ENCODE results near the gene ADK. TPM values are rescaled to one million over a fixed set of nuclear protein-coding genes. Genes with fewer than 3 reads are reported as not detected.

Gene ADK
- total and polyA plus RNA-seq, 5 donors from 2014 or later: 33.3 to 83.0 (median 63.7) TPM

DNA sequence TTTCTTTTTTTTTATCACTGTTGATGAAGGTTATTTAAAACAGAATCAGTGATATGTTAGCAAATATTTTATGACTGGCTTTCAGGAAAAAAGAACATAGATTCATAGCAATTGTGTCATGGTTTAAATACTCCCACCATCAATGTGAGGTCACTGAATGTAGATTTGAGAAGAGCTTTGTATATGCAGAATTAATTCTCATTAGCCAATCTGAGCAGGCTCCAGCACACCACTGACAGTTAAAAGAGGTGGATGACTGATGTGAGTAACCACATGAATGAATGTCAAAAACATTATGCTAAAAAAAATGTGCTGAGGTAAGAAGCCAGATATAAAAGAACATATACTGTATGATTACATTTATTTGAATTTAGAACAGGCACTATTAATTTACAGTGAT lies 500.5 kb downstream of the ADK start:
- Mint-ChIP-seq H3K36me3 (peaks cover 17% of the 10 kb centered on the region), H3K9me3 (peaks cover 0 to 1% (median 0%) of the 10 kb centered on the region in 7 donors), H3K27ac (no peak overlapping the region), H3K27me3 (no peaks in the 10 kb centered on the region), H3K4me3 (no peak overlapping the region), H3K4me1 (peaks cover 0 to 12% (median 4%) of the 10 kb centered on the region in 4 donors)
- Histone ChIP-seq H3K4me1 (ENCODE audit: control insufficient read depth, insufficient read depth, low read length, poor library complexity, severe bottlenecking) (no peaks in the 10 kb centered on the region), H3K27me3 (ENCODE audit: control insufficient read depth, insufficient read depth, low read length) (no peaks in the 10 kb centered on the region), H3K27ac (ENCODE audit: insufficient read depth, low read length, poor library complexity, severe bottlenecking) (no peak overlapping the region), H3K36me3 (ENCODE audit: control insufficient read depth, insufficient read depth, low read length) (no peaks in the 10 kb centered on the region), H3K9me3 (ENCODE audit: control insufficient read depth in 2 of 2, low read length in 2 of 2) (no peaks in the 10 kb centered on the region), H3K4me3 (ENCODE audit: low read depth, low read length) (no peak overlapping the region)
- DNase-seq (peak in 1 of 3 donors; percentile 12), ATAC-seq (ENCODE audit: low read depth in 2 of 2) (peak in 1 of 2 donors; percentile 34)

DNA sequence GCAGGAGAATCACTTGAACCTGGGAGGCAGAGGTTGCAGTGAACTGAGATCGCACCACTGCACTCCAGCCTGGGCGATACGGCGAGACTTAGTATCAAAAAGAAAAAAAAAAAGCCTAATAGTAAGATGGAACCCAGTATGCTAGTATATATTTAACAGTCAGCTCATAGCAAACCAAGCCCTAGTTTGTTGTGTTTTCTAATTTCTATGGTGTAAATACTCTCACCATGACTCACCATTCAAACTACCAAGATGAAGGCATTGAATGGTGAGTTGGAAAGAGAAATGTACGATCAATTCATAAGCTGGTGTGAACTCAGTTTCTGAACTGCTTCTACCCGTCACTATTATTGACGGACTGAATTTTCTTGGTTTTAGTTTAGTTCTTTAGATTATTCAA lies 501.6 kb downstream of the ADK start:
- no peaks in the 10 kb centered on the region for H3K27me3 ChIP-seq (ENCODE audit: control insufficient read depth, insufficient read depth, low read length)
- Mint-ChIP-seq H3K27me3 (no peaks in the 10 kb centered on the region), H3K36me3 (peaks cover 19% of the 10 kb centered on the region), H3K9me3 (peaks cover 0 to 1% (median 0%) of the 10 kb centered on the region in 7 donors), H3K27ac (no peak overlapping the region), H3K4me3 (no peak overlapping the region), H3K4me1 (peaks cover 0 to 12% (median 4%) of the 10 kb centered on the region in 4 donors)
- H3K4me1 ChIP-seq (ENCODE audit: control insufficient read depth, insufficient read depth, low read length, poor library complexity, severe bottlenecking): no peaks in the 10 kb centered on the region
- H3K4me3 ChIP-seq (ENCODE audit: low read depth, low read length): no peak overlapping the region
- H3K9me3 ChIP-seq (ENCODE audit: control insufficient read depth in 2 of 2, low read length in 2 of 2): no peaks in the 10 kb centered on the region
- H3K36me3 ChIP-seq (ENCODE audit: control insufficient read depth, insufficient read depth, low read length): no peaks in the 10 kb centered on the region
- H3K27ac ChIP-seq (ENCODE audit: insufficient read depth, low read length, poor library complexity, severe bottlenecking): no peak overlapping the region
- ATAC-seq (ENCODE audit: low read depth in 2 of 2) (no peak), DNase-seq (no peak)

DNA sequence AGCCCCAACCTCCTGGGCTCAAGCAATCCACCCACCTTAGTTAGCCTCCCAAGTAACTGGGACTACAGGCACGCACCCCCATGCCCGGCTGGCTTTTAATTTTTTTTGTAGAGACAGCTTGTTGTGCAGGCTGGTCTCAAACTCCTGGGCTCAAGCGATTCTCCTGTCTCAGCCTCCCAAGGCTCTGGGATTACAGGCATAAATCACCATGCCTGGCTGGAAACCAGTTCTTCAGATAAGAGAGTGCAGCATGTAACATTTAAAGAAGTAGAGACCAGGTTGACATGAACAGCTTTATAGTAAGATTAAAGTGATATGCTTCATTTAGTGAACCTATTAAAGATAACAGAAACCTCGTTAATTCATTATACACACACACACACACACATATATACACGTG lies 507.5 kb downstream of the ADK start:
- H3K36me3 ChIP-seq (ENCODE audit: control insufficient read depth, insufficient read depth, low read length): no peaks in the 10 kb centered on the region
- DNase-seq (no peak), ATAC-seq (ENCODE audit: low read depth in 2 of 2) (no peak)
- Mint-ChIP-seq H3K27ac (no peak overlapping the region), H3K4me1 (peaks cover 0 to 6% (median 2%) of the 10 kb centered on the region in 4 donors), H3K27me3 (no peaks in the 10 kb centered on the region), H3K4me3 (no peak overlapping the region), H3K9me3 (no peaks in the 10 kb centered on the region), H3K36me3 (peaks cover 27% of the 10 kb centered on the region)
- H3K27me3 ChIP-seq (ENCODE audit: control insufficient read depth, insufficient read depth, low read length): no peaks in the 10 kb centered on the region
- H3K4me3 ChIP-seq (ENCODE audit: low read depth, low read length): no peak overlapping the region
- no peaks in the 10 kb centered on the region for H3K9me3 ChIP-seq (ENCODE audit: control insufficient read depth in 2 of 2, low read length in 2 of 2)
- no peaks in the 10 kb centered on the region for H3K4me1 ChIP-seq (ENCODE audit: control insufficient read depth, insufficient read depth, low read length, poor library complexity, severe bottlenecking)
- H3K27ac ChIP-seq (ENCODE audit: insufficient read depth, low read length, poor library complexity, severe bottlenecking): no peak overlapping the region

DNA sequence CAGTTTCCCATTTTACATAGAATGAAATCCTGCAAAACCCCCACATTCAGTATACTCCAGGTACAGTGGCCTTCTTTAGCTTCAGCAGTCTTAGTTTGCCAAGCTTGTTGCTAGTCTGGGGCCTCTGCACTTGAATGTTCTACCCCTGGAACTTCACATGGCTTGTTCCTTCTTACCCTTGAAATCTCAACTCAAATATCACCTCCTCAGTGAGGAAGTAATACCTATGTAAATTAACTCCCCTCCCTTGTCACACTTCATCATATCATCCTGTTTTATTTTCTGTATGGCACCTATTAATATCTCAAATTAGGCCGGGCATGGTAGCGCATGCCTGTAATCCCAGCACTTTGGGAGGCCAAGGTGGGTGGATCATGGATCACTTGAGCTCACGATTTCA lies 511.6 kb downstream of the ADK start:
- Mint-ChIP-seq H3K4me1 (peaks cover 0 to 6% (median 0%) of the 10 kb centered on the region in 4 donors), H3K4me3 (no peak overlapping the region), H3K36me3 (peaks cover 14% of the 10 kb centered on the region), H3K27me3 (no peaks in the 10 kb centered on the region), H3K27ac (no peak overlapping the region), H3K9me3 (no peaks in the 10 kb centered on the region)
- H3K4me3 ChIP-seq (ENCODE audit: low read depth, low read length): no peak overlapping the region
- no peaks in the 10 kb centered on the region for H3K9me3 ChIP-seq (ENCODE audit: control insufficient read depth in 2 of 2, low read length in 2 of 2)
- DNase-seq (no peak), ATAC-seq (ENCODE audit: low read depth in 2 of 2) (no peak)
- no peaks in the 10 kb centered on the region for H3K36me3 ChIP-seq (ENCODE audit: control insufficient read depth, insufficient read depth, low read length)
- H3K27ac ChIP-seq (ENCODE audit: insufficient read depth, low read length, poor library complexity, severe bottlenecking): no peak overlapping the region
- H3K27me3 ChIP-seq (ENCODE audit: control insufficient read depth, insufficient read depth, low read length): no peaks in the 10 kb centered on the region
- no peaks in the 10 kb centered on the region for H3K4me1 ChIP-seq (ENCODE audit: control insufficient read depth, insufficient read depth, low read length, poor library complexity, severe bottlenecking)

DNA sequence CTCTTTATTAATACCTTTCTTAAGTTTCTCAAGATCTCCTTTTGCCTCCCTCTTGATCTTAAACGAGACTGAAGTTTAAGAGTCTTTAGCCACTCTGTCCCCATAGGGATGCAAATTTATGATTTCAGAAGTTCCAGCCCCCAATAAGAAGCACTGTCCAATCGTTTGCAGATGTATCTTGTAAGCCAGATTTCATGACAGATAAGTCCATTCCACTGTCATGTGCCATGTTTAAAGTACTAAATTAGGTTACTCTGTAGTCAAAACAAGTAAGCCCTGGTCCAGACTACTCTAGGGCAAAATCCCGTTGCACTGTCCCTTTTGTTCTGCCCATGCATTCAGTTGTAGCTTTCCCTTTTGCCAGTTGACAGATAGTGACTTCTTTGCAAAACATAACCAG lies 518.2 kb downstream of the ADK start:
- Histone ChIP-seq H3K4me3 (ENCODE audit: low read depth, low read length) (no peak overlapping the region), H3K4me1 (ENCODE audit: control insufficient read depth, insufficient read depth, low read length, poor library complexity, severe bottlenecking) (no peaks in the 10 kb centered on the region), H3K27ac (ENCODE audit: insufficient read depth, low read length, poor library complexity, severe bottlenecking) (no peak overlapping the region), H3K9me3 (ENCODE audit: control insufficient read depth in 2 of 2, low read length in 2 of 2) (peaks cover 0 to 6% of the 10 kb centered on the region in 2 experiments), H3K36me3 (ENCODE audit: control insufficient read depth, insufficient read depth, low read length) (peaks cover 21% of the 10 kb centered on the region), H3K27me3 (ENCODE audit: control insufficient read depth, insufficient read depth, low read length) (no peaks in the 10 kb centered on the region)
- H3K4me3 Mint-ChIP-seq: no peak overlapping the region
- H3K4me1 Mint-ChIP-seq: peaks cover 0 to 1% (median 0%) of the 10 kb centered on the region in 4 donors
- H3K9me3 Mint-ChIP-seq: peaks cover 0 to 5% (median 0%) of the 10 kb centered on the region in 7 donors
- peaks cover 30% of the 10 kb centered on the region for H3K36me3 Mint-ChIP-seq
- no peak for ATAC-seq (ENCODE audit: low read depth in 2 of 2)
- no peak for DNase-seq
- H3K27me3 Mint-ChIP-seq: no peaks in the 10 kb centered on the region
- H3K27ac Mint-ChIP-seq: no peak overlapping the region

DNA sequence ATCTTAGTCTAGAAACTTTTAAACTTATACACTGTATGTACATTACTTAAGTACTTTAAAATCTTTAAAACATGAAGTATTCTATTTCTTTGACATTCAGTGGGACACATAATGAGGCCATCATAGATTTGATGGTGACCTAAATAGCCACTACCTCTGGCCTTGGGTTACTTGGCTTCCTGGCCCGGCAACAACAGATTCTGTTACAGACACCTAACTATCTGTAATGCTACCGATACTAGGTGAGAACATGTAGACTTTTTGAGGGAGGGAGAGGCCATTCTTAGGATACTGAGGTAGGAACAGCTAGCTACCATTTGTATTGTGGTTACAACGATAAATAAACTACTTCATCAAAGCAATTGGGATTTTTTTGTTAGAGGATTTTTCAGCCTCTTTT lies 520.7 kb downstream of the ADK start:
- ATAC-seq (ENCODE audit: low read depth in 2 of 2) (no peak), DNase-seq (no peak)
- no peak overlapping the region for H3K4me3 ChIP-seq (ENCODE audit: low read depth, low read length)
- H3K36me3 ChIP-seq (ENCODE audit: control insufficient read depth, insufficient read depth, low read length): peaks cover 25% of the 10 kb centered on the region
- Mint-ChIP-seq H3K36me3 (peaks cover 39% of the 10 kb centered on the region), H3K27ac (no peak overlapping the region), H3K27me3 (no peaks in the 10 kb centered on the region), H3K4me3 (no peak overlapping the region), H3K9me3 (peaks cover 0 to 7% (median 0%) of the 10 kb centered on the region in 7 donors), H3K4me1 (peaks cover 5 to 12% (median 5%) of the 10 kb centered on the region in 4 donors)
- H3K27me3 ChIP-seq (ENCODE audit: control insufficient read depth, insufficient read depth, low read length): no peaks in the 10 kb centered on the region
- peaks cover 0 to 6% of the 10 kb centered on the region in 2 experiments for H3K9me3 ChIP-seq (ENCODE audit: control insufficient read depth in 2 of 2, low read length in 2 of 2)
- H3K4me1 ChIP-seq (ENCODE audit: control insufficient read depth, insufficient read depth, low read length, poor library complexity, severe bottlenecking): no peaks in the 10 kb centered on the region
- no peak overlapping the region for H3K27ac ChIP-seq (ENCODE audit: insufficient read depth, low read length, poor library complexity, severe bottlenecking)

DNA sequence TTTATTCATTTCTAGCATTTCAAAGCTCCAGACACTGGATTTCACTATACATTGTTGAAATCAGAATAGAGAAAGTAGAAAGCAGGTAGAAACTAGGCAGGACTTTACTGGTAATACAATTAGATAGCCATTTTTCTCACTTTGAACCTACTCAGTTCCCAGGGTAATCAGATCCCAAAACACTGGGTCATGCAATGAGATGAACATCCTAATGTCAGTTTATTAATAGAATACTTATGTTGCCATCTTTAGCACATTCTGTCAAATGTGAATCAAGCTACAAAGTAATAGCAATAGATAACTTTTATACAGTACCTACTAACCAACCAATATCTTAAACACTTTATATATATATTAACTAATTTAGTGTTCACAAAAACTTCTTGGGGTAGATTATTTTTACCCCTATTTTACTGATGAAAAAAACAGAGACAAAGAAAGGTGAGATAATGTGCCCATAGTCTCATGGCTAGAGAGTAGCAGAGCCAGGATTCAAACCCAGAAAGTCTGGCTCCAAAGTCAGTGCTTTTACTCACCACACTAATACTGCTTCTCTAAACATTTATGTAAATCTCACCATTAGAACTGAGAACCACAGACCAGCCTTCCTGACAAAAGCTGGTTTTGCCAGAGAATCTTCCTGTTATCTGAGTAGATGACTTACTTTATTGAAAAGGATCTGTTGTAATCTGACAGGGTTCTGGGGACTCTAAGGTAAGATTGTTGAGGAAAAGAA lies 521.6 kb downstream of the ADK start:
- no peaks in the 10 kb centered on the region for H3K27me3 Mint-ChIP-seq
- H3K27ac Mint-ChIP-seq: no peak overlapping the region
- peaks cover 0 to 7% (median 0%) of the 10 kb centered on the region in 7 donors for H3K9me3 Mint-ChIP-seq
- H3K4me3 Mint-ChIP-seq: no peak overlapping the region
- Histone ChIP-seq H3K9me3 (ENCODE audit: control insufficient read depth in 2 of 2, low read length in 2 of 2) (peaks cover 0 to 6% of the 10 kb centered on the region in 2 experiments), H3K4me3 (ENCODE audit: low read depth, low read length) (no peak overlapping the region), H3K36me3 (ENCODE audit: control insufficient read depth, insufficient read depth, low read length) (peaks cover 25% of the 10 kb centered on the region), H3K4me1 (ENCODE audit: control insufficient read depth, insufficient read depth, low read length, poor library complexity, severe bottlenecking) (no peaks in the 10 kb centered on the region), H3K27me3 (ENCODE audit: control insufficient read depth, insufficient read depth, low read length) (no peaks in the 10 kb centered on the region), H3K27ac (ENCODE audit: insufficient read depth, low read length, poor library complexity, severe bottlenecking) (no peak overlapping the region)
- DNase-seq: no peak
- no peak for ATAC-seq (ENCODE audit: low read depth in 2 of 2)
- H3K36me3 Mint-ChIP-seq: peaks cover 44% of the 10 kb centered on the region
- peaks cover 6 to 17% (median 8%) of the 10 kb centered on the region in 4 donors for H3K4me1 Mint-ChIP-seq

DNA sequence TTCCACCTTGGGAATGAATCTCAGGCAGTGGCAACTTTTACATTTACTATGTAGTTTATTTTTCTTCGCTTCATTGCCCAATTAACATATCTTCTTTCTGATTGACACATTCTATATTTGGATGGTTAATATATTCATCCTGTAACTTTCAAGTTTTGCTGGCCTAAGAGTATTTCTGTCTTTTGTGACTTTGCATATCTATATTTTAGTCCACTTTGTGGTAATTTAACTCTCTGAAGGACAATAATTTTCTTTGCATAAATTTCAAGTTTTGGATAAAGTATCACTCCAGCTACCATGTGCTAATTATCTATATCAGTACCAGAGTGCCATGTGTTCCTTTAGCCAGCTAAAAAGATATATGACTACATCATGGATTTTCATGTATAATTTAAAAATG lies 523.9 kb downstream of the ADK start:
- peaks cover 0 to 7% (median 0%) of the 10 kb centered on the region in 7 donors for H3K9me3 Mint-ChIP-seq
- peaks cover 40% of the 10 kb centered on the region for H3K36me3 Mint-ChIP-seq
- no peaks in the 10 kb centered on the region for H3K27me3 Mint-ChIP-seq
- H3K27ac Mint-ChIP-seq: peak overlapping the region in 1 of 3 donors; percentile 26
- no peak for DNase-seq
- no peak overlapping the region for H3K4me3 Mint-ChIP-seq
- no peak overlapping the region for H3K27ac ChIP-seq (ENCODE audit: insufficient read depth, low read length, poor library complexity, severe bottlenecking)
- no peaks in the 10 kb centered on the region for H3K4me1 ChIP-seq (ENCODE audit: control insufficient read depth, insufficient read depth, low read length, poor library complexity, severe bottlenecking)
- H3K27me3 ChIP-seq (ENCODE audit: control insufficient read depth, insufficient read depth, low read length): no peaks in the 10 kb centered on the region
- peaks cover 0 to 6% of the 10 kb centered on the region in 2 experiments for H3K9me3 ChIP-seq (ENCODE audit: control insufficient read depth in 2 of 2, low read length in 2 of 2)
- no peak overlapping the region for H3K4me3 ChIP-seq (ENCODE audit: low read depth, low read length)
- peaks cover 6 to 24% (median 14%) of the 10 kb centered on the region in 4 donors for H3K4me1 Mint-ChIP-seq
- H3K36me3 ChIP-seq (ENCODE audit: control insufficient read depth, insufficient read depth, low read length): peaks cover 25% of the 10 kb centered on the region
- ATAC-seq (ENCODE audit: low read depth in 2 of 2): no peak

Data from CD4-positive, CD25-positive, alpha-beta regulatory T cell (primary cell).